GM21529 (cell line): Measurements from ENCODE around the gene MCRIP2.

Source experiments
- ATAC-seq: cut with Tn5 transposase; IDR thresholded peaks from one replicate; pipeline ENCODE4 v1.9.1; 2021; ENCODE audit not compliant: unreplicated experiment

Gene MCRIP2

DNA sequence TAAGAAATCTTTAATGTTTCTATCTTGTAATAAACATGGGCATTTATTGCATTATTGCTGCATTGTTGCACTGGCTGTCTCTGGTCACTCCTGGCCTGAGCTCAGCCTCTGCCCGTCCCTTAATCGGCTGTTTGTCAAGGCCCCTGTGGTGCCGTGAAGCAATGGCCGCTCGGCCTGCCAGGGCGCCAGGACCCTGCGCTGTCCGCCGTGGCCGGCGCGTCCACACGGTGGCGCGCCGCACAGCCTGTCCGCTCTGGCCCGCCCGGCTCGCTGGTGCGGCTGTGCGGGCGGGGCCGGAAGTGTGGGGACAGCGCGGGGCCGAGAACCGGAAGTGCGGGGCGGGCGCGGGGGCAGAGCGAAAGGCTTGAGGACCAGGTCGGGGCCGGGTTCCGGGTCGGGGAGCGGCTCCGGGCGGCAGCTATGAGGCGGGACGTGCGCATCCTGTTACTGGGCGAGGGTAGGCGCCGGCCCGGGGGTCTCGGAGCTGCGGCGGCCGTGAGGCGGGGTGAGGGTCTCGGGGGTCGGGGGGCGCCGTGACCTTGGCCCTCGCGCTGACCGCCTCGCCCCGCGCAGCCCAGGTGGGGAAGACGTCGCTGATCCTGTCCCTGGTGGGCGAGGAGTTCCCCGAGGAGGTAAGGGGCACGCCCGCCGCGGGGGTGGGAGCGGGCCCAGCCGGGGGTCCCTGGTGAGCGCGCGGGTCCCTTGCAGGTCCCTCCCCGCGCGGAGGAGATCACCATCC, 26.3 kb downstream of the MCRIP2 start, which contains the start of gene RHOT2:
RHOT2 (plus strand) TSS at position 353 of the 739 bp plus-strand sequence; CDS start at position 421, 68 bp downstream.
- ATAC-seq, result peak; percentile 82

DNA sequence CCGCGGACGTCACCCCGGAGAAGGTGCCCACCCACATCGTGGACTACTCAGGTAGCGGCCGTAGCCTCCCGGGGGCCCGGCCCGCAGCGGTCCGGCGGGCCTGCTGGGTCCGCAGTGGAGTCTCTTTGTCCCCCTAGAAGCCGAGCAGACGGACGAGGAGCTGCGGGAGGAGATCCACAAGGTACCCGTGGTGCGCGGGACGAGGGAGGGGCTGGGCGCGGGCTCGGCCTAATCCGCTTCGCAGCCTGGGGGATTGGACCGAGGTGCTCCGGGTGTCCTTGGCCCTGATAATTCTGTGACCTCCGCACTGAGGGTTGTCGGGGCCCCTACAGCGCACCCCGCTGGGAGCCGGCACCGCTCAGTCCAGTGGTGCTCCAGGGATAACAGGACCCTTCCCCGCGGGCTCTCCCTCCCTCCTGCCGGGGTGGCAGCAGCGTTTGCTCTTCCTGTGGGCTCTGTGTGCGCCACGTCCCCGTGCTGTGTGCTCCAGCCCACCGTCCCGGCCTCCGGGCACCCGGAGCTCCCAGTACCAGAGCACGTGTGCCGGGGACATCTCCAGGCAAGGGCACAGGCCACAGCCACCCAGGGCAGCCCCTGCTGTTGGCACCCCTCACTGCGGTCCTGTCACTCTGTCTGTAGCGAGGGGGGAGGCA, 27.0 kb downstream of the MCRIP2 start:
- peak; percentile 15 for ATAC-seq

DNA sequence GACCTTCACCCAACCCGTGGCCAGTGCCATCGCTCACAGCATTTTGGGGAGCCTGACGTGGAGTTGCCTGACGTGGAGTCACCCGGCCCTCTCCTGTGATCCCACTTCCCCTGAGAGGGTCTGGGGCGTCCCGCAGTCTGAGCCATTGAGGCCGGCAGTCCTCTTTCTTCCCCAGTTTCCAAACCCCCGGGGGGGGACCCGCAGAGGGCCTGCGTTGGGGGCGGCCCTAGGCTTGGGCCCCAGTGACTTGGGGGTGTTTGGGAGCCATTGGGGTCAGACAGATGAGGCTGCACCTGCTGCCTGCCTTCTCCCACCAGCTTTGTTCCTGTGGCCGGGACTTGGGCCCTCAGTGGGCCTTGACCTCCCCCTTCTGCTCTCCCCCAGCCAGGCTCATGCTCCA, 28.0 kb downstream of the MCRIP2 start:
- no peak for ATAC-seq

DNA sequence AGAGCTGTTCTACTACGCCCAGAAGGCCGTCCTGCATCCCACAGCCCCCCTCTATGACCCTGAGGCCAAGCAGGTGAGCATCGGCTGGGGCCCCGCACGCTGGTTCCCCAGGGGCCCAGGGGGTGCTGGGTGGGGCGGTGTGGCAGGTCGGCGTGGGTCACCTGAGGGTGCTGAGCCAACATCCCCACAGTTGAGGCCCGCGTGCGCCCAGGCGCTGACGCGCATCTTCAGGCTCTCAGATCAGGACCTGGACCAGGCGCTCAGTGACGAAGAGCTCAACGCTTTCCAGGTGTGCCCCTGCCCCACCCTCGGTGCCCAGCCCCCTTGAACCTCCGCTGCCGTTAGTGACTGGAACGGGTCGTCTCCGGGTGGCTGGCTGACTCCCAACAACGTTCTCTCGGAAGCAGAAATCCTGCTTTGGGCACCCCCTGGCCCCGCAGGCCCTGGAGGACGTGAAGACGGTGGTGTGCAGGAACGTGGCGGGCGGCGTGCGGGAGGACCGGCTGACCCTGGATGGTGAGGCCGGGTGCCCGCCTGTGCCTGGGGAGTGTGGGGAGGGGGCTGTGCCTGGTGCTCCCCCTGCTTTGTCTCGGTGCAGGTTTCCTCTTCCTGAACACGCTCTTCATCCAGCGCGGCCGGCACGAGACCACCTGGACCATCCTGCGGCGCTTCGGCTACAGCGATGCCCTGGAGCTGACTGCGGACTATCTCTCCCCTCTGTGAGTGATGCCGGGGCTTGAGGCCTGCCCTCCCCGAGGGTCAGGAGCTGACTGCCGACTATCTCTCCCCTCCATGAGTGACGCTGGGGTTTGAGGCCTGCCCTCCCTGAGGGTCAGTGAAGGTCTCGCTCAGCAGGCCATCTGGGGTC, 29.1 kb downstream of the MCRIP2 start:
- ATAC-seq, result no peak

GRCh38 chr16:671353-672131, 29.9 kb downstream of the MCRIP2 start:
- ATAC-seq, result no peak

- no peak for ATAC-seq
Observed at GRCh38 chr16:672371-672770, 30.7 kb downstream of the MCRIP2 start.

- no peak for ATAC-seq
Observed at GRCh38 chr16:672851-673250, 31.2 kb downstream of the MCRIP2 start.

DNA sequence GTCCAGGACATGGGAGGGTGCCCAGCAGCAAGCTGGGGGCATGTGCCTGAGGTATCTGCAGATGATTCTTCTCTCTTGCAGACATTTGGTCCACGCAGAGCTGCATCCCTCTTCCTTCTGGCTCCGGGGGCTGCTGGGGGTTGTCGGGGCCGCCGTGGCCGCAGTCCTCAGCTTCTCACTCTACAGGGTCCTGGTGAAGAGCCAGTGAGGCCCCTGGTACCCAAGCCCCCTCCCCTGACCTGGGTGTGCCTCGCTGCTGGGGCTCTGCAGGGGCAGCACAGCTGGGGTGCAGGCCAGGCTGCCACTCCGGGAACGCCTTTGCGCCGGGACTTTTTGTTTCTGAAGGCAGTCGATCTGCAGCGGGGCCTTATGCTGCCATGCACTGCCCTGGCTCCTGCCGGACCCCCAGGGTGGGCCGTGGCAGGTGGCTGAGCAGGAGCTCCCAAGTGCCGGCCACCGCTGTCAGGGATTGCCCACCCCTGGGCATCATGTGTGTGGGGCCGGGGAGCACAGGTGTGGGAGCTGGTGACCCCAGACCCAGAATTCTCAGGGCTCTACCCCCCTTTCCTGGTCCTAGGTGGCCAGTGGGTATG, 31.9 kb downstream of the MCRIP2 start:
- no peak for ATAC-seq

- no peak for ATAC-seq
Observed at GRCh38 chr16:674214-674881, 32.7 kb downstream of the MCRIP2 start.

GRCh38 chr16:674968-675883, 33.6 kb downstream of the MCRIP2 start, which contains the start of gene RHBDL1:
TSS of gene RHBDL1 (plus strand) at chr16:675671. CDS start at chr16:675791, 120 bp downstream.
- ATAC-seq, result no peak

- no peak for ATAC-seq
Observed at GRCh38 chr16:675884-676564, 34.4 kb downstream of the MCRIP2 start.

- ATAC-seq, result no peak
Observed at GRCh38 chr16:676565-676902, 34.9 kb downstream of the MCRIP2 start.

DNA sequence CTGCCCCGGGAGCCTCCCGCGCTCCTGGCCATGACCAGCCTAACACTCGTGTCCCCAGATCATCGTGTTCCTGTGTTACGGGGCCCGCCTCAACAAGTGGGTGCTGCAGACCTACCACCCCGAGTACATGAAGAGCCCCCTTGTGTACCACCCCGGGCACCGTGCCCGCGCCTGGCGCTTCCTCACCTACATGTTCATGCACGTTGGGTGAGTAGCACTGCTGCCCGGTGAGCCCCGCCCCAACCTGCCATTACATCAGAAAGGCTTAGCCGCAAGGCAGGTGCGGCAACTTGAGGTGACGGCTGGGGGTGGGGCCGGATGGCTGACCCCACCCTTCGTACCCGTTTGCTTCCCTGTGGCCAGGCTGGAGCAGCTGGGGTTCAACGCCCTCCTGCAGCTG, 35.3 kb downstream of the MCRIP2 start:
- ATAC-seq, result no peak

DNA sequence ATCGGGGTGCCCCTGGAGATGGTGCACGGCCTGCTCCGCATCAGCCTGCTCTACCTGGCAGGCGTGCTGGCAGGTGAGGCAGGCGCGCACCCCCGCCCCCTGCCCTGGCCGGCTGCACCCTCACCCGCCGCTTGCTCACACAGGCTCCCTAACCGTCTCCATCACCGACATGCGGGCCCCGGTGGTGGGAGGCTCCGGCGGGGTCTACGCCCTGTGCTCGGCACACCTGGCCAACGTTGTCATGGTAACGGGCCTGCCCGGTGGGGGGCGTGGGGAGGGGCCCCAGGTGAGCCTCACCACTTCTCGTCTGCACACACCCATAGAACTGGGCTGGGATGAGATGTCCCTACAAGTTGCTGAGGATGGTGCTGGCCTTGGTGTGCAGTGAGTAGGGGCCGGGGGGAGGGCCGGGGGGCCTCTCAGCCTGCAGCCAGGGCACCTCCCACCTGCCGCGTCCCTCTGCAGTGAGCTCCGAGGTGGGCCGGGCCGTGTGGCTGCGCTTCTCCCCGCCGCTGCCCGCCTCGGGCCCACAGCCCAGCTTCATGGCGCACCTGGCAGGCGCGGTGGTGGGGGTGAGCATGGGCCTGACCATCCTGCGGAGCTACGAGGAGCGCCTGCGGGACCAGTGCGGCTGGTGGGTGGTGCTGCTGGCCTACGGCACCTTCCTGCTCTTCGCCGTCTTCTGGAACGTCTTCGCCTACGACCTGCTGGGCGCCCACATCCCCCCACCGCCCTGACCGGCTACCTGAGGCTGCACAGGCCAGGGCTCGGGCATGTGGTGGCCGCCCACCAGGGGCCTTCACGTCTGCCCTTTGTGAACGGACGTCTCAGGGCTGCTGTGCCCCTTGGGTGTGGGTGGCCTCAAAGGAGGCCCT, 35.9 kb downstream of the MCRIP2 start:
- no peak for ATAC-seq

DNA sequence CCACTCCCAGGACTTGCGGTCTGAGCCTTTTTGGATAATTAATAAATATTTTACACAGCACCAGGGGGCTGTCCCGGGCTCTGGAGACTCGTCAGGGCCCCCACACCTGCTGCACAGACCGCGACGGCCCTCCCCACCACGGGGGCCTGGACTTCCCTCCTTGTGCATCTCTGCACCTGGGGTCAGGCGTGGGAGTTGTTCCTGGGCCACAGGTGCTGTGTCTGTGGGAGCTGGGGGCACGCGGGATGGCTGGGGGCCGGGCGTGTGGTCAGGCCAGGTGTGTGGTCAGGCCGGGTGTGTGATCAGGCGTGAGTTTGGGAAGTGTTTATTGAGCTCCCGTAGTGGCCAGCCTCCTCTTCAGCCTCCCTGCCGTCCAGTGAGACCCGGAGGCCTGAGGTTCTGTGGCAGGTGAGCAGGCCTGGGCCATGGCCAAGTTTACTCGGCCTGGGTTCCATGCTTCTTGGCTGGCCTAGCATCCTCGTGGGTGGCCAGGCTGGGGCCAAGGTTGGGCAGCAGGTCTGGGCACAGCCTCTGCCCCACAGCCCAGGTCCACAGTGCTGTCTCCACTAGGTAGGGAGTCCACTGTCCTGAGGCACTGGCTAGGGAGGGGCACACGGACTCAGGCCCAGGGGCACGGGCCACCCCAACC, 36.7 kb downstream of the MCRIP2 start:
- no peak for ATAC-seq

GRCh38 chr16:678858-679813, 37.5 kb downstream of the MCRIP2 start:
- ATAC-seq, result no peak
